B cell (primary cell): ENCODE measurements around the gene FSD1. TPM values are rescaled to one million over a fixed set of nuclear protein-coding genes. Genes with fewer than 3 reads are reported as not detected.

Experiments used
- ATAC-seq: fragments of 200-7000 bp; cut with Tn5 transposase; one replicate; pipeline ENCODE4 v1.10.0; 2021; ENCODE audit warnings: low read depth, mild to moderate bottlenecking, moderate number of reproducible peaks, moderate library complexity
- CTCF ChIA-PET: fragments of 350-600 bp; sonication (Branson Sonifier 250); formaldehyde crosslinking; loops from one replicate; lab custom pipeline; 2021; ENCODE audit warnings: antibody characterized with exemption, inconsistent platforms; lab: Charles Lee
- POLR2A ChIA-PET: fragments of 350-600 bp; sonication (Branson Sonifier 250); formaldehyde crosslinking; loops from one replicate; lab custom pipeline; 2021; ENCODE audit warnings: antibody characterized with exemption; lab: Charles Lee
- DNase-seq: peaks from one replicate; pipeline ENCODE4 v3.0.0; 2013
- H2AFZ ChIP-seq: 2 replicates; pipeline ENCODE4 v1.6.1; 2012; ENCODE audit warnings: mild to moderate bottlenecking, low read depth, low read length; ENCODE audit not compliant: insufficient read depth, poor library complexity, severe bottlenecking
- H3K27ac ChIP-seq, 2 donors: 1 replicate in 1 of 2; 2 replicates in 1 of 2; pipeline ENCODE4 v1.5.1; 2012 to 2013; ENCODE audit warnings: low read length in 2 of 2, mild to moderate bottlenecking in 2 of 2, moderate library complexity in 1 of 2
- H3K27me3 ChIP-seq, 4 experiments: fragments of 200-600 bp in 1 of 4; sonication (generic) in 1 of 4; replicated peaks in 1 of 4; 1 replicate in 2 of 4; 2 replicates in 2 of 4; pipeline versions ENCODE4 v1.6.1 to v1.7.0; 2013 to 2016; ENCODE audit warnings: low read length in 3 of 4, mild to moderate bottlenecking in 2 of 4, mixed read lengths in 1 of 4, moderate library complexity in 1 of 4; ENCODE audit not compliant: insufficient read depth in 4 of 4, control insufficient read depth in 3 of 4; ENCODE audit errors: control extremely low read depth in 1 of 4
- H3K36me3 ChIP-seq, 2 experiments: replicated peaks in 1 of 2; 1 replicate in 1 of 2; 2 replicates in 1 of 2; pipeline versions ENCODE4 v1.6.1 to v1.7.1; 2013; ENCODE audit warnings: low read length in 1 of 2; ENCODE audit not compliant: insufficient read depth in 2 of 2, control insufficient read depth in 1 of 2; ENCODE audit errors: control extremely low read depth in 1 of 2, extremely low read depth in 1 of 2
- H3K4me1 ChIP-seq, 2 donors: fragments of 200-600 bp in 1 of 2; sonication (generic) in 1 of 2; 1 replicate in 1 of 2; 2 replicates in 1 of 2; pipeline versions ENCODE4 v1.5.1 to v1.6.1; 2013 to 2017; ENCODE audit warnings: low read length in 2 of 2; ENCODE audit not compliant: control insufficient read depth in 2 of 2, insufficient read depth in 2 of 2
- H3K4me2 ChIP-seq: replicated peaks from 2 replicates; pipeline ENCODE3; 2012; ENCODE audit warnings: mild to moderate bottlenecking, low read depth, low read length; ENCODE audit not compliant: poor library complexity, severe bottlenecking
- H3K4me3 ChIP-seq, 5 experiments: fragments of 200-600 bp in 1 of 5; sonication (generic) in 1 of 5; 1 replicate in 3 of 5; 2 replicates in 2 of 5; pipeline versions ENCODE4 v1.5.1 to v1.7.0; 2011 to 2016; ENCODE audit warnings: low read length in 4 of 5, mild to moderate bottlenecking in 4 of 5, low read depth in 2 of 5, control low read depth in 1 of 5, moderate library complexity in 1 of 5; ENCODE audit not compliant: insufficient read depth in 1 of 5; ENCODE audit errors: control extremely low read depth in 1 of 5, extremely low read depth in 1 of 5
- H3K79me2 ChIP-seq: fragments of 200-600 bp; sonication (generic); one replicate; pipeline ENCODE4 v1.6.0; 2016; ENCODE audit warnings: low read length; ENCODE audit not compliant: control insufficient read depth, insufficient read depth
- H3K9ac ChIP-seq: fragments of 200-600 bp; sonication (generic); 2 replicates; pipeline ENCODE4 v1.6.1; 2017; ENCODE audit warnings: mild to moderate bottlenecking, low read length, moderate library complexity
- H3K9me3 ChIP-seq, 3 donors: one replicate each; pipeline versions ENCODE4 v1.6.1 to v1.7.1; 2013; ENCODE audit warnings: low read length in 2 of 3; ENCODE audit not compliant: control insufficient read depth in 2 of 3, insufficient read depth in 1 of 3; ENCODE audit errors: control extremely low read depth in 1 of 3
- H4K20me1 ChIP-seq: 2 replicates; pipeline ENCODE4 v1.6.0; 2012; ENCODE audit warnings: mild to moderate bottlenecking, low read length; ENCODE audit not compliant: insufficient read depth, control insufficient read depth, poor library complexity, severe bottlenecking
- H3K27ac Mint-ChIP-seq: one replicate; pipeline ENCODE4 v1.8.0; 2021; ENCODE audit warnings: mixed read lengths
- H3K27me3 Mint-ChIP-seq: one replicate; pipeline ENCODE4 v1.8.0; 2021; ENCODE audit warnings: mixed read lengths
- H3K4me1 Mint-ChIP-seq: one replicate; pipeline ENCODE4 v1.8.0; 2021; ENCODE audit warnings: mixed read lengths
- H3K4me3 Mint-ChIP-seq: one replicate; pipeline ENCODE4 v1.8.0; 2021; ENCODE audit warnings: mixed read lengths
- H3K9me3 Mint-ChIP-seq: one replicate; pipeline ENCODE4 v1.8.0; 2022; ENCODE audit warnings: mixed read lengths; ENCODE audit not compliant: insufficient read depth
- CTCF ChIP-seq: fragments of 200-600 bp; IDR thresholded peaks from one replicate; pipeline ENCODE4 v1.8.0; 2022; ENCODE audit warnings: antibody characterized with exemption, mild to moderate bottlenecking
- EZH2 ChIP-seq: IDR thresholded peaks from 2 replicates; pipeline ENCODE4 v1.6.1; 2012; ENCODE audit warnings: borderline replicate concordance, low read depth, mild to moderate bottlenecking, moderate library complexity, low read length; ENCODE audit not compliant: insufficient read depth, poor library complexity, severe bottlenecking
- WGBS: methylation state at CpG from one replicate; pipeline ENCODE4 v1.1.5; 2013; ENCODE audit warnings: missing lambda C conversion rate; ENCODE audit not compliant: insufficient coverage; 5-methylcytosine and 5-hydroxymethylcytosine counted together
- intact Hi-C: fragments of 100-400 bp; cut with micrococcal nuclease; formaldehyde crosslinking; loops from one replicate; pipeline ENCODE4 v1.10.0; 2022
- polyA plus RNA-seq: library from polyadenylated mRNA; depleted of rRNA; stranded (reverse); fragments of >200 nt; gene quantifications from 2 replicates; pipeline ENCODE4 v1.2.3, GENCODE V29; 2012
- total RNA-seq, 2 donors: library from RNA; stranded (reverse); fragments of 120-200 nt in 1 of 2; gene quantifications; 1 replicate in 1 of 2; 2 replicates in 1 of 2; pipeline versions ENCODE4 v1.2.3 to v1.2.4, GENCODE V29; 2013 to 2022

The FSD1 gene
- total and polyA plus RNA-seq, 2 donors (not counting 1 experiment from before 2014, with no cell fraction given) = 2.7 to 2.8 TPM

GRCh38 chr19:4343370-4344307 is 39.2 kb downstream of the FSD1 start, which contains the start of gene MPND:
TSS of gene MPND (plus strand) at chr19:4343562. CDS start at chr19:4343594, 32 bp downstream.
- POLR2A ChIA-PET = interaction anchor here (0.8 to 2.0 kb wide), 10 partner anchors 9 to 1308 kb away, joined by 3 to 11 read pairs (median 3); partner anchors contain the start of genes CHAF1A, HDGFL2 and SH3GL1
- H4K20me1 ChIP-seq = no peaks in the 10 kb centered on the region
- ATAC-seq = peak; percentile 71
- Mint-ChIP-seq H3K4me1 (peaks cover 20% of the 10 kb centered on the region), H3K4me3 (peak within 1 kb of the TSS; percentile 90), H3K27ac (peak within 1 kb of the TSS; percentile 69), H3K9me3 (no peaks in the 10 kb centered on the region), H3K27me3 (no peaks in the 10 kb centered on the region)
- H3K27ac ChIP-seq = peak within 1 kb of the TSS; percentile 64 to 82
- H3K36me3 ChIP-seq = peaks cover 0 to 4% of the 10 kb centered on the region in 2 experiments
- CTCF ChIA-PET = interaction anchor here (0.6 to 3.2 kb wide), 10 partner anchors 9 to 1231 kb away, joined by 3 to 32 read pairs (median 4); partner anchors contain the start of genes CHAF1A and SH3GL1
- 6% methylated on average over 100 of the region's 101 CpGs for WGBS
- intact Hi-C loops = loop anchor here (1.0 to 2.0 kb wide), 4 partner anchors 25 to 128 kb away; partner anchors contain the start of genes SH3GL1 and UBXN6
- H3K4me1 ChIP-seq = peaks cover 8 to 24% of the 10 kb centered on the region in 2 donors
- peak within 1 kb of the TSS; percentile 63 to 89 (median 81) for H3K4me3 ChIP-seq
- peak; percentile 90 for DNase-seq
- TF ChIP-seq EZH2 = no peak
- TF ChIP-seq CTCF = no peak
- no peaks in the 10 kb centered on the region for H3K27me3 ChIP-seq
- peak within 1 kb of the TSS; percentile 92 for H2AFZ ChIP-seq
- peak within 1 kb of the TSS; percentile 68 for H3K9ac ChIP-seq
- H3K9me3 ChIP-seq = no peaks in the 10 kb centered on the region
- peak within 1 kb of the TSS; percentile 91 for H3K4me2 ChIP-seq
- H3K79me2 ChIP-seq = peaks cover 9% of the 10 kb centered on the region
